Stomach (tissue), 9 donors: ENCODE measurements around the gene EXOG. TPM values are rescaled to one million over a fixed set of nuclear protein-coding genes. Genes with fewer than 3 reads are reported as not detected.

Source experiments
- DNase-seq, 2 donors: peaks; one replicate each; pipeline versions ENCODE4 v3.0.0 to v3.0.0-alpha.2; 2013 to 2019
- H3K27ac ChIP-seq, 5 donors: fragments of 200-600 bp in 4 of 5; sonication (generic) in 4 of 5; one replicate each; pipeline ENCODE4 v1.5.1; 2013 to 2019; ENCODE audit warnings: mild to moderate bottlenecking in 1 of 5, moderate library complexity in 1 of 5
- H3K27me3 ChIP-seq, 3 donors: fragments of 200-600 bp; sonication (generic); one replicate each; pipeline ENCODE4 v1.5.1; 2017 to 2019; ENCODE audit warnings: mixed run types in 1 of 3
- H3K36me3 ChIP-seq, 4 donors: fragments of 200-600 bp; sonication (generic); 1 replicate in 3 of 4; 2 replicates in 1 of 4; pipeline ENCODE4 v1.5.1; 2016 to 2019
- H3K4me1 ChIP-seq, 4 donors: fragments of 200-600 bp; sonication (generic); one replicate each; pipeline ENCODE4 v1.5.1; 2016 to 2019
- H3K4me3 ChIP-seq, 4 donors: fragments of 200-600 bp; sonication (generic) in 3 of 4; one replicate each; pipeline ENCODE4 v1.5.1; 2016 to 2019; ENCODE audit warnings: mild to moderate bottlenecking in 1 of 4
- H3K9me3 ChIP-seq, 4 donors: fragments of 200-600 bp; sonication (generic); one replicate each; pipeline ENCODE4 v1.5.1; 2016 to 2019
- CTCF ChIP-seq, 7 experiments: fragments of 450-650 bp in 4 of 7; fragments of 200-600 bp in 3 of 7; sonication (generic) in 3 of 7; IDR thresholded peaks; one replicate each; pipeline ENCODE4 v1.5.1; 2016 to 2019; ENCODE audit warnings: antibody characterized with exemption in 7 of 7, control low read depth in 2 of 7, mild to moderate bottlenecking in 1 of 7
- EP300 ChIP-seq: sonication (generic); formaldehyde crosslinking; IDR thresholded peaks from one replicate; pipeline ENCODE4 v1.6.1; 2017; ENCODE audit warnings: antibody characterized with exemption
- POLR2A ChIP-seq, 4 donors: fragments of 450-650 bp; IDR thresholded peaks; one replicate each; pipeline ENCODE4 v1.6.1; 2016; ENCODE audit warnings: antibody characterized with exemption in 4 of 4, control low read depth in 2 of 4, mild to moderate bottlenecking in 1 of 4, moderate library complexity in 1 of 4
- POLR2AphosphoS5 ChIP-seq, 3 donors: sonication (generic); formaldehyde crosslinking; IDR thresholded peaks; one replicate each; pipeline ENCODE4 v1.6.1; 2016; ENCODE audit warnings: antibody characterized with exemption in 3 of 3
- WGBS, 5 donors: extraction: QIAGEN DNeasy Blood & Tissue Kit in 3 of 5; methylation state at CpG; one replicate each; pipeline versions ENCODE4 v1.1.5 to v1.1.7; 2013 to 2018; 5-methylcytosine and 5-hydroxymethylcytosine counted together
- intact Hi-C: fragments of 100-400 bp; cut with DNase I; formaldehyde crosslinking; loops from one replicate; pipeline ENCODE4 v1.15.1; 2023; ENCODE audit warnings: low total_unique reads
- polyA plus RNA-seq, 3 donors: library from polyadenylated mRNA; stranded (reverse); fragments of 200-250 nt; gene quantifications; one replicate each; pipeline ENCODE4 v1.2.3, GENCODE V29; 2013
- total RNA-seq, 5 donors: library from RNA; depleted of rRNA; stranded (reverse); fragments of >200 nt; gene quantifications; one replicate each; pipeline versions ENCODE4 v1.1.0 to v1.2.3, GENCODE V29; 2014 to 2016
- donor health status: healthy with polysubstance abuse.
- donor health status: Bipolar disorder and iron deficiency.
- donor health status: healthy.

EXOG gene
- total and polyA plus RNA-seq, 8 donors, result 2.4 to 202 (median 4.3) TPM; not detected in 1

GRCh38 chr3:38474928-38475605, 21.1 kb upstream of the EXOG start:
- DNase-seq, result no peak
- TF ChIP-seq CTCF (IDR thresholded peaks at IDR 0.05) (no peak), POLR2A (IDR thresholded peaks at IDR 0.05) (no peak), EP300 (no peak), POLR2AphosphoS5 (IDR thresholded peaks at IDR 0.05) (no peak)
- Histone ChIP-seq H3K4me1 (peaks cover 0 to 31% (median 13%) of the 10 kb centered on the region in 4 donors), H3K9me3 (peaks cover 0 to 5% (median 0%) of the 10 kb centered on the region in 4 donors), H3K27me3 (no peaks in the 10 kb centered on the region), H3K4me3 (no peak overlapping the region), H3K27ac (no peak overlapping the region), H3K36me3 (peaks cover 0 to 30% (median 29%) of the 10 kb centered on the region in 4 donors)
- intact Hi-C loops, result loop anchor here (5.0 to 10.0 kb wide), 2 partner anchors 128 to 350 kb away; partner anchors contain the start of gene XYLB
- 83 to 93% (median 87%) methylated on average over 4 to 7 of the region's 7 CpGs for WGBS, 5 donors

- peaks cover 5 to 36% (median 35%) of the 10 kb centered on the region in 4 donors for H3K36me3 ChIP-seq
- 86 to 96% (median 91%) methylated on average over 5 to 6 of the region's 6 CpGs for WGBS, 5 donors
- TF ChIP-seq EP300 (no peak), CTCF (IDR thresholded peaks at IDR 0.05) (no peak), POLR2A (IDR thresholded peaks at IDR 0.05) (no peak), POLR2AphosphoS5 (IDR thresholded peaks at IDR 0.05) (no peak)
- DNase-seq, result no peak
- intact Hi-C loops, result loop anchor here (5.0 to 10.0 kb wide), 2 partner anchors 128 to 351 kb away; partner anchors contain the start of gene XYLB
- peaks cover 0 to 31% (median 13%) of the 10 kb centered on the region in 4 donors for H3K4me1 ChIP-seq
- H3K27me3 ChIP-seq, result no peaks in the 10 kb centered on the region
- no peak overlapping the region for H3K27ac ChIP-seq
- no peak overlapping the region for H3K4me3 ChIP-seq
- H3K9me3 ChIP-seq, result no peaks in the 10 kb centered on the region
Measured at GRCh38 chr3:38475716-38476115, 20.4 kb upstream of the EXOG start.

DNA sequence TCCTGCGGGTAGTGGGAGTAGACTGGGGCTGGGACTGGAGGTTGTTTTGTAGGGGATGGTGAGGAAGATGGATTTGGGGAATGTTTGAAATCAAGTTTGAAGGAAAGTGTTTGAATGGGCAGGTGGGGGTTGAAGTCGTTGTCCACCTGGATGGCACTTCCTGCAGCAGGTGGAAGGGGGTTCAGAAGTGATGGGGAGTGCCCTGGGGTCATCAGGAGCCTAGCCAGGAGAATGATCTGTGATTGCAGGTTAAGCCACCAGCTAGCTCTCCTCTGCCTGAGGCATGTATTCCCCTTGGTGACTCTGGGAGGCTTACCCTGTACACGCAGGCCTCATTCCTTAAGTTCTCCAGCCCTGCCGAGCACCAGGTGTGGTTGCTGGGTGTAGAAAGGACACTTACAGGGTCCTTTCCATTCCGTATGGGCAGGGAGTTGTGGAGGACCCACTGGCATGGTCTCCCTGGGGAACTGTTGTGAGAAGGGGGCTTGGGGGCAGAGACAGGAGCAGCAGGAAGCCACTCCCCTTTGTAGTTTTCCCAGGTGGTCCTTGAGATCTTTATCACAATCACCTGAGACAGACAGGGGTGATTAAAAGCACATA, 19.9 kb upstream of the EXOG start:
- peaks cover 0 to 26% (median 13%) of the 10 kb centered on the region in 4 donors for H3K4me1 ChIP-seq
- no peak overlapping the region for H3K27ac ChIP-seq
- intact Hi-C loops, result loop anchor here (5.0 to 10.0 kb wide), 2 partner anchors 129 to 351 kb away; partner anchors contain the start of gene XYLB
- TF ChIP-seq POLR2A (IDR thresholded peaks at IDR 0.05), result no peak
- TF ChIP-seq POLR2AphosphoS5 (IDR thresholded peaks at IDR 0.05), result no peak
- TF ChIP-seq EP300, result no peak
- no peak for TF ChIP-seq CTCF (IDR thresholded peaks at IDR 0.05)
- WGBS, 5 donors, result 67 to 86% (median 78%) methylated on average over 4 to 5 of the region's 5 CpGs
- no peak for DNase-seq
- no peaks in the 10 kb centered on the region for H3K27me3 ChIP-seq
- no peak overlapping the region for H3K4me3 ChIP-seq
- H3K9me3 ChIP-seq, result no peaks in the 10 kb centered on the region
- H3K36me3 ChIP-seq, result peaks cover 11 to 41% (median 41%) of the 10 kb centered on the region in 4 donors

- Histone ChIP-seq H3K27me3 (no peaks in the 10 kb centered on the region), H3K27ac (no peak overlapping the region), H3K36me3 (peaks cover 18 to 51% (median 51%) of the 10 kb centered on the region in 4 donors), H3K4me3 (no peak overlapping the region), H3K9me3 (no peaks in the 10 kb centered on the region), H3K4me1 (peaks cover 0 to 17% (median 12%) of the 10 kb centered on the region in 4 donors)
- TF ChIP-seq EP300, result no peak
- no peak for TF ChIP-seq CTCF (IDR thresholded peaks at IDR 0.05)
- TF ChIP-seq POLR2A (IDR thresholded peaks at IDR 0.05), result no peak
- no peak for TF ChIP-seq POLR2AphosphoS5 (IDR thresholded peaks at IDR 0.05)
- WGBS, 5 donors, result 87 to 95% (median 93%) methylated on average over 5 to 21 of the region's 21 CpGs
- intact Hi-C loops, result loop anchor here (5.0 to 10.0 kb wide), 2 partner anchors 130 to 352 kb away; partner anchors contain the start of gene XYLB
- DNase-seq, result no peak
Measured at GRCh38 chr3:38477057-38477820, 18.9 kb upstream of the EXOG start.
